GM12874 (cell line): ENCODE measurements around the gene TMED4.

Experiments
- TF ChIP-seq, protein P1 (sequence below): IDR thresholded peaks from 2 replicates; pipeline ENCODE4 v1.5.1; 2011; ENCODE audit warnings: low read depth, mild to moderate bottlenecking, control low read depth, low read length, moderate library complexity; ENCODE audit not compliant: insufficient read depth

Gene TMED4

DNA sequence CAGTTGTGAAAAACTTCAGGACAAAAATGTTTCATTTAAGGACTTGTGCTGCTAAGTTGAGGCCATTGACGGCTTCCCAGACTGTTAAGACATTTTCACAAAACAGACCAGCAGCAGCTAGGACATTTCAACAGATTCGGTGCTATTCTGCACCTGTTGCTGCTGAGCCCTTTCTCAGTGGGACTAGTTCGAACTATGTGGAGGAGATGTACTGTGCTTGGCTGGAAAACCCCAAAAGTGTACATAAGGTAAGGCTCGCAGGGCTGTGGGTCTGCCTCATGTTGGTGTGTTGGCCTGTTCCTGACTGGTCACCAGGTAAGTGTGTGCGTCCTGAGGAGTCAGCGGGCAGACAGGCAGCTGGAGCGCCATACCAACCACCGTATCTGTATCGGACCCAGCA is 42.3 kb upstream of the TMED4 start:
- TF ChIP-seq, protein P1, sequence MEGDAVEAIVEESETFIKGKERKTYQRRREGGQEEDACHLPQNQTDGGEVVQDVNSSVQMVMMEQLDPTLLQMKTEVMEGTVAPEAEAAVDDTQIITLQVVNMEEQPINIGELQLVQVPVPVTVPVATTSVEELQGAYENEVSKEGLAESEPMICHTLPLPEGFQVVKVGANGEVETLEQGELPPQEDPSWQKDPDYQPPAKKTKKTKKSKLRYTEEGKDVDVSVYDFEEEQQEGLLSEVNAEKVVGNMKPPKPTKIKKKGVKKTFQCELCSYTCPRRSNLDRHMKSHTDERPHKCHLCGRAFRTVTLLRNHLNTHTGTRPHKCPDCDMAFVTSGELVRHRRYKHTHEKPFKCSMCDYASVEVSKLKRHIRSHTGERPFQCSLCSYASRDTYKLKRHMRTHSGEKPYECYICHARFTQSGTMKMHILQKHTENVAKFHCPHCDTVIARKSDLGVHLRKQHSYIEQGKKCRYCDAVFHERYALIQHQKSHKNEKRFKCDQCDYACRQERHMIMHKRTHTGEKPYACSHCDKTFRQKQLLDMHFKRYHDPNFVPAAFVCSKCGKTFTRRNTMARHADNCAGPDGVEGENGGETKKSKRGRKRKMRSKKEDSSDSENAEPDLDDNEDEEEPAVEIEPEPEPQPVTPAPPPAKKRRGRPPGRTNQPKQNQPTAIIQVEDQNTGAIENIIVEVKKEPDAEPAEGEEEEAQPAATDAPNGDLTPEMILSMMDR, result no peak

DNA sequence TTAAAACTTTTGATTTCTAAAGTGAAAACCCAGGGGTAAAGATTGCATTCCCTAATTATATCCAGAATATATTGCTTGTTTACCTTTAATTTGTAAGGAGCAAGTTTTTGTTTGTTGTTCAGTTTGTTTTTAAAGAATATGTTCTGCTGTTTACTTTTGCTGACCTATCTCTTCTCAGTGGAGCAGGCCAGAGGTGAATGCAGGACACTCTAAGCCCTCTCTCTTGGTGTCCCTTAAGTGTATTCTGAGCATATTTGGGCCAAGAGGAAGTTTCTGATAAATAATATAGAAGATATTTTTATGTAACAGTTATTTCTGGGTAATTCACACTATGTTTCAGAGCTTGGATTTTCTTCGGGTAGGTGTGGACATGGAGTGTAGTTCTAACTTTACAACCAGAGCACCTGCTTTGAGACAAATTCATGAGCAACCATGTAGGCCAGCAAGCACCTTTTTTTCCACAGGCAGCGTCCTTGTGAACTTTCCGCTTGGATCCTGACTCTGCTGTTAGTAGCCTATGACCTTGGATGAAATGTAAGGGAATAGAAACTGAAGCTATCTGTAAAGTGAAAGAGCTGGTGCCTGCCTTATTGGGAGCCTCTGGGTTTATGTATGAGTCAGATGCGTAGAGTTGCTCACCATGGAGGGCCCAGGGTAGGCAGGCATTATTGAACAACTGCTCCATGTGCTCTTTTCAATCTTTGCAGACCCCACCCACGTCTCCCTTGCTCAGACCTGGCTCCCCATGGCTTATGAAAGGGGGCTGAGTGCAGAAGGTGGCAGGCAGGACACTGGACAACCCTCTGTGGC is 40.5 kb upstream of the TMED4 start:
- TF ChIP-seq, protein P1, result no peak

DNA sequence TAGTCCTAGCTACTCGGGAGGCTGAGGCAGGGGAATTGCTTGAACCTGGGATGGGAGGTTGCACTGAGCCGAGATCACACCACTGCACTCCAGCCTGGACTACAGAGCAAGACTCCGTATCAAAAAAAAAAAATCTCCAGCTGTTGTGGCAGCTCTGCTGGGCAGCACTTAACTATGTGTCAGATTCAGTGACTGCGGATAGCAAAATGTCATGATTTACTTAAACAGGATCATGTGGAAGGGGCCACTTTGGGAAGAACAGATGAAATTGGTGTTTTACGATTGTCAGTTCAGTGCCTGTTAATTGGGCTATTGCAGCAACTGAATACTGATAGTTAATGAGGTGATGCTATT is 39.7 kb upstream of the TMED4 start:
- TF ChIP-seq, protein P1, result no peak

DNA sequence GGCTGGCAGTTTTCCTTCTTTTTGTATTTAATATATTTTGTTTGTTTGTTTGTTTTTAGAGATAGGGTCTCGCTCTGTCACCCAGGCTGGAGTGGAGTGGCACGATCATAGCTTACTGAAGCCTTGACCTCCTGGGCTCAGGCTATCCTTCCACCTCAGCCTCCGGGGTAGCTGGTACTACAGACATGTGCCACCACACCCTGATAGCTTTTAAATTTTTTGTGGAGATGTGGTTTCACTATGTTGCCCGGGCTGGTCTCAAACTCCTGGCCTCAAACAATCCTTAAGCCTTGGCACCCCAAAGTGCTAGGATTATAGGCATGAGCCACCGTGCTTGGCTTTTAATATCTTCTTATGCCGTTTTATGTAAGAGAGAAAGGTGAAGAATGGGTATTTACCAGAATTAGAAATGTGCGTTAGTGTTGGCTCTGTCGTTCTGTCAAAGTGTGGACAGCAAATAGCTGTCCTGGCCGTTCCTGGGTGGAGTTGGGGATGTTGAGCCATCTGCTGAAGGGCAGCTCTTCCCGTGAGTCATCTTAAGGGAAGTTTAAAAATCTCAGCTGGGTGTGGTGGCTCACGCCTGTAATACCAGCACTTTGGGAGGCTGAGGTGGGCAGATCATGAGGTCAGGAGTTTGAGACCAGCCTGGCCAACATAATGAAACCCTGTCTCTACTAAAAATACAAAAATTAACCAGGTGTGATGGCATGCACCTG is 39.2 kb upstream of the TMED4 start:
- TF ChIP-seq, protein P1, result no peak

DNA sequence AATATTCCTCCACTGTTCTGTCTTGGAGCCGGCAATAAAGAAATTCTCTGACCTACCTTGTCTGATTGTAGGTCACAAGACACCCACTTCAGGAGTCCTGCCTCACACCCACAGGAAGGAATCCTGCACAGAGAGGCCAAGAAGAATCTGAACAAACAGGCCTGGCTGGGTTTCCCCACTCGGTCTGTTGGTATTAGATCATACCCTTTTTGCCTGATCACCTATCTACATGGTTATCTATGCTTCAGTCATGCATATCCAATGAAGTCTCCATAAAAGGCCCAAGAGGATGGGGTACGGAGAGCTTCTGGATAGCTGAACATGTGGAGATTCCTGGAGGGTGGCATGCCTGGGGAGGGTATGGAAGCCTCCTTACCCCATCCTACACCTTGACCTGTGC is 36.7 kb upstream of the TMED4 start:
- TF ChIP-seq, protein P1, result no peak

DNA sequence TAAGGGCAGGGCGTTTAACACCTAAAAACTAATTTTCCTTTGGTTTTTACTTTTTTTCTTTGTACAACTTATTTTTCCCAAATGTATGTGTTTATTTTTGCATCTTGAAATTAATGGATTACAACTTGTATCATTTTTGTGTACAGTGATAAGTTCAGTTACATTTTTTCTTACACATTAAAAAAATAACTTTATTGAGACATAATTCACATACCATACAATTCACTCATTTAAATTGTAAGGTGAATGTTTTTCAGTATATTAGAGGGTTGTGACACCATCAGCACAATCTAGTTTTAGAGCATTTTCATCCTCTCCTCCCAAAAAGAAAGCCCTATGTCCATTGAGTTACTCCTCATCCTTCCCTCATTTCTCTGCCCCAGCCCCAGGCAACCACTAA is 36.0 kb upstream of the TMED4 start:
- TF ChIP-seq, protein P1, result no peak

DNA sequence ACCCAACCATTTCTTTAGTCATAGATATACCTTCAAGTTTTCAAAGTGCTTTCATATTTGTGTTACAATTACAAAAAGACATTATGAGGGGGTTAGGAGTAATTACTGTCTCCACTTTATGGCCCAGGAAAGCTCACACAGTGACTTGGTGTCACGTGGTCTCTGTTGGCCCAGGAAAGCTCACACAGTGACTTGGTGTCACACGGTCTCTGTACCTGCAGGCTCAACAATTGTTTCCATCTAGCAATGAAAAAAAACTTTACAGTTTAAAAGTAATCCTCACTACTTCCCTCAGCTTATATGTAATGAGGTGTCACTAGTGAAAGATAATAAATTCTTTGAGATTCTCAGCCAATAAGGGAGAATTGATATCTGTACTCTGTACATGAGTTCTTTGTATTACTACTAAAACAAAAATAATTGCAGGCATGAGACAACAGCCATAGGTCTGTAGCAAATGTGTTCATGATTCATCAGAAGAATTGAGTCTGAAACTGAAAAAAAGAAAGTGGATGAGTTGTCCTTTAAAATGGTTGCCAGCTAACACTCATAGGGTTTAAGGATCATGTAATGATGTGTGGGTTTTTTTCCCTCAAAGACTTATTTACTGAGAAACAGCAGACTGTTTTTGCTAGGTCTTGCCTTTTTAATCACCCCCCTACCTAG is 35.3 kb upstream of the TMED4 start:
- TF ChIP-seq, protein P1, result no peak
